ENCODE measurements around the gene DPY19L1.

The DPY19L1 gene

DNA sequence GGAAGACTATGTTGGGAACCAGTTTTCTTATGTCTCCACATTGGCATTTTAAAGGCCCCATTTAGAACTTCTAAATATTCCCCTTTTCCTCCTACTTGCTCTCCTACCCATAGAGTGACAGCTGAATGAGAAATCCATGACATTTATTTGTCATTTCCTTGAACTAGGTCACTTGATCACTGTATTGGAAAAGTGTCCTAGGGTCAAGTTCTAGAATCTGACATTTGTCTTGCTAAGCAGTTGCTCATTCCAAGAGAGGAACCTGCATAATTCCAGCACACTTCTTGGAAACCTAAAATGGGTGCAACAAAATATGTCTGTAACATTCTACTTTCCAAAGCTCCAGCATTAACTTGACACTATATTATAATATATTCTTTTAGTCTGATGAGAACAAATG, 3.6 kb upstream of the DPY19L1 start:
- no peak for TF ChIP-seq POLR2A (IDR thresholded peaks at IDR 0.05; ENCODE audit: low read depth, low read length)
- no peak for DNase-seq (ENCODE audit: insufficient read length, low spot score)
- no peak for FAIRE-seq

DNA sequence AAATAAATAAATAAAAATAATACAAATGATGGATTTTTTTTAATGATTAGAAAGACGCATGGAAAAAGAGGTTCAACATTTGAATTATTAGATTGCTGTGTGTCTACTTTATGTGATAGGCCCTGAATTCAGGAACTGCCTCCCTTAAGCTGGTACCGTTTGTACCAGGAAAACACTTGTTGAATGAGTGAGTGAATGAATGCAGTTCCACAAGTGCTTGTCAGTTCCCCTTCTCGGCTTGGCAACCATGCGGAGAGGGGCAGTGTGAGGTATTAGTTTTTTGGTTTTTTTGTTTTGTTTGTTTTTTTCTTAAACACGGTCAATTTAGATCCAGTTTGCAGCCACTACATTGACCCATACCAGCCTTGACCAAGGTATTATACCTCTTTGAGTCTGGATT, 2.1 kb upstream of the DPY19L1 start:
- DNase-seq (ENCODE audit: insufficient read length, low spot score) (no peak), FAIRE-seq (no peak)
- no peak for TF ChIP-seq POLR2A (IDR thresholded peaks at IDR 0.05; ENCODE audit: low read depth, low read length)

DNA sequence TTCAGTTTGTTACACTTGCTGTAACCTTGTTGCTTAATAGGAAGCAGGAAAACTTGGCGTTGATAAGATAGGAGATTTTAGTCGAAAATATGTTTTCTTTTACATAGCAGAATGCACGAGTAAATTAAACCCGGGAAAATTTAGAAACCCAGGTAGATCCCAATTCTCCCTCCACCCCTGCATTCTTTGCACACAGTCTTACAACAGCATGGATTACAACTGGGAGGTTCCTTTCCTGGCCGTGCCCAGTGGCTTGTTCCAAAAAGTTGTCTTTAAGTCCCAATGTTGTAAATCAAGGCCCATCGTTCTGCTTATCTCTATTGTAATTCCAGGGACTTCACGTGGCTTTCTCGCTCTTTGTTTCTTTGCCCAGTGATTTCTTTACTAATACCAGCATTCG, 1.1 kb upstream of the DPY19L1 start:
- FAIRE-seq, result no peak
- no peak for DNase-seq (ENCODE audit: insufficient read length, low spot score)

DNA sequence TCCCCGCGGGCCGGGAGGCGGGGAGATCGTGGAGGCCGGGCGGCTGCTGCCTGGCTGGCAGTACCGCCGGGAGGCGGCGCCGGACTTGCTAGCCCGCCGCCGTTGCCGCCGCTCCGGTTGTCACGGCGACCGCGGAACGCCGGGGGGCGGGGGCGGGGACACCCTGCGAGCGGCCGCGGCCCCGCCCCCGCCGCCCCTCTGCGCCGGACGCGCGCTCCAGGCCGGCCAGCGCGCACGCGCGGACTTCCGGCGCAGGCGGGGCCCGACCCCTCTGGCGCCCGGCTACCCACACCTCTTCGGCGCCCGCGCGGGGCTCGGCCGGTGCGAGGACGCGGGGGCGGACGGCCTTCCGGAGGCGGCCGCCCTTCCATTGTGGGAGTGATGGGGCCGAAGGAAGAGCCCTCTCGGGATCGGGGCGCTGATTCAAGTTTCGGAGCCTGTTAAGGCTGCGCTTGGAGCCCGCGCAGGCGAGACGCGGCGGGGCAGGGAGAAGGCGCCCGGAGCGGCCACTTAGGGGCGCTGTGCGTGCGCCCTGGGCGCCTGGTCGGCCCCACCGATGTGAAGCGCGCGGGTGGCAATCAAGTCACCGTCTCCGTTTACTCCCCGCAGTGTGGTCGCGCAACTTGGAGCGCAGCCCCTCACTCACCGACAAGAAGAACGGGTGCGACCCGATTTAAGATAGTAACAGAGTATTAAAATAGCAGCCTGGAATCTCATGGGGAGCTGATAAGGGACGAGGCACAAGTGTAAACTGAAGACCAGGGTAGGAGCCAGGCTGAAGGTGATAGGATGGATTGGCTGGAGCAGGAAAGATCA, 449 bp upstream of the DPY19L1 start:
- peak; percentile 86 for TF ChIP-seq POLR2A (IDR thresholded peaks at IDR 0.05; ENCODE audit: low read depth, low read length)
- DNase-seq (ENCODE audit: insufficient read length, low spot score) (peak; percentile 99), FAIRE-seq (no peak)

More for the DNA sequence above, 1.1 kb upstream of the DPY19L1 start:
- TF ChIP-seq POLR2A (IDR thresholded peaks at IDR 0.05; ENCODE audit: low read depth, low read length), result no peak

DNA sequence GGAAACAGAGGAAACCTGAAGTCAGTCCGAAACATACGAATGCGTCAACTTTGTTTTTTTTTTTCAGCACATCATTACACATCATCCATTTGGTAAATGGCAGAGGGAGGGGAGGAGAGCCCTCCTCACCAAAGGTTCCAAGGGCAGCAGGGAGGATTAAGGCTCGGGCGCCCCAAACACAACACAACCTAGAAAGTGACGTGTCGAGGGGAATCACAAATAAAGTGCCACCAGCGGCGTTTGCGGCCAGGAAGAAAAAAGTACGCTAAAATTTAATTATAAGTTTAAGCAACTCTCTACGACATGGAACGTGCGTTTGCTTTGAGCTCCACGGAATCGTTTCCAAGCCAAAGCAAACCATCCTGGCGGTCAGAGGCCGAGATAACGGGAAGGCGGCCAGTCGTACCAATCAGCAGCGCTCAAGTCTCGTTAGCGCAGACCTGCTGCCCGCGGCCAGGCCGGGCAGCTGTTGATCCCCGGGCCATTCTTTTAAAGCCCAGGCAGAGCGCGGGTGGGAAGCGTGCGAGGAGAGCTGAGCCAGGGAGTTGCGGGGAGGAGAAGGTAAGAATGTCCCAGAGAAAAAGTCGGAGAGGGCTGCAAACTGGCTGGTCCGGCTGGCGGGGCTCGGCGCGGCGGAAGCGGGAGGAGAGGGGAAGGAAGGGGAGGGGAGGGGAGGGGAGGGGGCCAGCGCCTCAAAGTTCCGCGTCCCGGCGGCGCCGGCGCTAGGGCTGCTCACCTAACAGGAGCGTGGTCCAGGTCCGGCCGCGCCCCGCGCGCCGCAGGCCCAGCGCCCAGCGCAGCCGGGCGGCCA, 719 bp downstream of the DPY19L1 start:
- FAIRE-seq, result no peak

DNA sequence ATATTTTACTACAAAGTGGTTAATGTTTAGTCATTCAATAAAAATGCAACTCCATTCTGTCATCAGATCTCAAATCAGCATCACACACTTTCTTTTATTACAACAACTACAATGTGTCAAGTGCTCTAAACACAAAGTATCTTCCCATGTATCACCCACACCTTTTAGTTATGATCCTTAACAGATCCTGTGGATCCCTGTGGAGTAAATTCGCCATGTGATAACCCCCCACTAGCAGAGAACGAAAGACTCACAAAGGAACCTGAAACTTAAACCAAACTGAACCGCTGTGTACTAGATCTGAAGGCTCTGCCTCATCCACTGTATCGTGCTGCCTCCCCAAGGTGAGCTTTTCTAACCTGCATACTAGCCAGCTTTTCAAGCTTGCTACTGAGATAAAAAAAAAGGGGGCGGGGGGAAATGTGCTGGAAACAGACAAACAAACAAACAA, 1.7 kb downstream of the DPY19L1 start:
- peak; percentile 89 for DNase-seq (ENCODE audit: insufficient read length, low spot score)
- no peak for TF ChIP-seq POLR2A (IDR thresholded peaks at IDR 0.05; ENCODE audit: low read depth, low read length)
- no peak for FAIRE-seq

More for the DNA sequence above, 719 bp downstream of the DPY19L1 start:
- DNase-seq (ENCODE audit: insufficient read length, low spot score), result peak; percentile 91
- TF ChIP-seq POLR2A (IDR thresholded peaks at IDR 0.05; ENCODE audit: low read depth, low read length), result no peak

DNA sequence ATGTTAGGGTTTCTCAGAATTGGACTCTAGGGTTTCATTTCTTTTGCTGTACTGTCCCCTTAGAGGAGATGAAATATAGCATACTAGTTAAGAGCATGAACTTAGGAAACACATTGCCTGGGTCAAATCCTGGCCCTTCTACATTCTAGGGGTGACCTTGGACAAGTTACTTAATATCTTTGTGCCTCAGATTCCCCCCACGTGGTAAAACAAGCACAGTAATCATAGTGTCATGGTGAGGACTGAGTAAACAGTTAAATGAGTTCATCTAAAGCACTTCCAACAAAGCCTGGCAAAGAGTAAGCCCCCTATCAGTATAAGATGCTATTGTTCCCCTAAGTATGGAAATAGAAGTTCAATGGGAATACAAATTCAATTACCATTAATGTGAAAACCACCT, 5.1 kb downstream of the DPY19L1 start:
- DNase-seq (ENCODE audit: insufficient read length, low spot score), result no peak
- FAIRE-seq, result no peak
- no peak for TF ChIP-seq POLR2A (IDR thresholded peaks at IDR 0.05; ENCODE audit: low read depth, low read length)

DNA sequence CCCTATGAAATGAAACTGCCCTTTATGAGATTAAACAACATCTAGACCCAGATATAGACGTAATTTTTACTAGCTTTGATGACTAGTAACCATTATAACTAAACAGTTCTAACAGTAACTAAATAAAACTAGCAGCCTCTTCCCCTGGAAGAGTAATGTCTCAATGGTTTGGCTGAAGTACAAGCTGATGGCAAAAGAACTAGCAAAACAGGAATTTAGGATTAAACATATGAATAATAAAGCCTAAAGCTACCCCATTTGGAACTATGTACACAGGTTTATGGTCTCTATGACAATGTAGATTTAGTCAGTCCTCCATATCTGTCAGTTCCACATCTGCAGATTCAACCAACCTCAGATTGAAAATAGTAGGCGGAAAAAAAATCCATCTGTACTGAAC, 6.4 kb downstream of the DPY19L1 start:
- DNase-seq (ENCODE audit: insufficient read length, low spot score) (no peak), FAIRE-seq (no peak)
- TF ChIP-seq POLR2A (IDR thresholded peaks at IDR 0.05; ENCODE audit: low read depth, low read length), result no peak

DNA sequence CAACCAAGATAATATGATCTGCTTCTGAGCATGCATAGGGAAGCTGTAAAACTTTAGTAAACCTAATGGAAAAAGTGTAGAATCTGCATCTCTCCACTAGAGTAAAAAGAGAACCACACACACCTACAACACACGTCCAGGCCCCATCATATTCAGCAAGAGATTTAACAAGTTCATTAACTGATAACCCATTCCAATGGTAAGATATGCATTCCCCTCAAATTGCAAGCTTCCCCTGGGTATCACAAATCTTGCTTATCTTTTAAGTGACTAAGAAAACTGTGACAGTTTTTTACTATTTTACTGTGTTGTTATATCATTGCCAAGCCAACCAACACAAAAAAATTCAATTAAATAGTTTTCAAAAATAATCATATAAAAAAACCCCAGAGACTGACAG, 8.0 kb downstream of the DPY19L1 start:
- DNase-seq (ENCODE audit: insufficient read length, low spot score) (no peak), FAIRE-seq (no peak)
- no peak for TF ChIP-seq POLR2A (IDR thresholded peaks at IDR 0.05; ENCODE audit: low read depth, low read length)

DNA sequence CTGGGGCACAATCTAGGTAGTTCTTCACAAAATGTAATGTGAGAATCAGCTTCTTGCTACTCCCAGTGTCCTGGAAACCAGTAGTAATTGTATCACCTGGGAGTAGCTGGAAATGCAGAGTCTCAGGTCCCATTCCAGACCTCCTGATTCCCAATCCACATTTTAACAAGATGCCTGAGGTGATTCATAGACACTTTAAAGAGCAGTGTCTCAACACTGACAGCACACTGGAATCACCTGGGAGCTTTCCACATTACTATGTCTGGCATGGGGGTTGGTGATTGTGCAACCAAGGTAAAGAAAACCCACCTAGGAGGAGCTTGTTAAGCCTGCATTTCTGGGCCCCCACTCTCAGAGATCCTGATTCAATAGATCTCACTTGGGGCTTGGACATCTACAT, 11.1 kb downstream of the DPY19L1 start:
- TF ChIP-seq POLR2A (IDR thresholded peaks at IDR 0.05; ENCODE audit: low read depth, low read length), result no peak
- FAIRE-seq (peak; percentile 6), DNase-seq (ENCODE audit: insufficient read length, low spot score) (no peak)

DNA sequence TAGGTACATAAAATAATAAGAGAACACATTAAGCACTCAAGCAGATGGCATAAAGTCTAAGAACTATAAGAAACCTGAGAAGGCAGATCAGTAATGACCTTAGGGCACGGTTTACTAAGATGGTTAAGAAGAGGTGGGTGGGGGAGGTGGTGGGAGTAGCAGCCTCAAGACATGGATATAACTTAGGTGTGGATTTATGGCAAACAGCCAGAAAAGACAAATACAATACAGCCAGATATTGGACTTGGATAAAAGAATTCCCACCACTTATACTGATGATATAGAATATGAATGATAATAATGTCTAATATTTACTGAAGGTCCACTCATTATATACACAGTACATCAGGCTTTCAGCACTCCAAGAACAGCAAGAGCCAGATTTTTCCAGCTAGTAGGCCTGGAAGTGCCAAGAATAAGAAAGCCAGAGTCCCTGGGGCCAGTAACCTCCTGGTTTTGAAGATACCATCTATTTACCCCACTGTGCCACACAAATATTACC, 11.9 kb downstream of the DPY19L1 start:
- FAIRE-seq (no peak), DNase-seq (ENCODE audit: insufficient read length, low spot score) (no peak)
- no peak for TF ChIP-seq POLR2A (IDR thresholded peaks at IDR 0.05; ENCODE audit: low read depth, low read length)

DNA sequence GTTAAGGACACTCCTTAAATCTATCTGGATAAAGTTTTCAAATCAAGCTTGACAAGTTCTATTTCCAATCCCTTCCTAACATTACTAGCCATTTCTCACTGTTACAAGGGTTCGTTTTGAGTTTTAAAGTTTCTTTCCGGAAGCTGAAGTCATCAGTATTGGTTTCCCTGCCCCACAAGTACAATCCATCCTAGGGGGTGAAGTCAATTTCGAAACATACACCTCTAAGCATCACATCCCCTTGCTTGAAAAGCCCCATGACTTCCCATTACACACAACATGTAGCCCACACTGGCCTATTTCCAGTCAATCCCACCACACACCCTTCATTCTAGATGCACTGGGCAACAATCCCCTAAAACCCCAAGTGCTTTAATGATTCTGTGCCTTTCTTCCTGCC, 13.0 kb downstream of the DPY19L1 start:
- DNase-seq (ENCODE audit: insufficient read length, low spot score), result no peak
- no peak for FAIRE-seq
- no peak for TF ChIP-seq POLR2A (IDR thresholded peaks at IDR 0.05; ENCODE audit: low read depth, low read length)

DNA sequence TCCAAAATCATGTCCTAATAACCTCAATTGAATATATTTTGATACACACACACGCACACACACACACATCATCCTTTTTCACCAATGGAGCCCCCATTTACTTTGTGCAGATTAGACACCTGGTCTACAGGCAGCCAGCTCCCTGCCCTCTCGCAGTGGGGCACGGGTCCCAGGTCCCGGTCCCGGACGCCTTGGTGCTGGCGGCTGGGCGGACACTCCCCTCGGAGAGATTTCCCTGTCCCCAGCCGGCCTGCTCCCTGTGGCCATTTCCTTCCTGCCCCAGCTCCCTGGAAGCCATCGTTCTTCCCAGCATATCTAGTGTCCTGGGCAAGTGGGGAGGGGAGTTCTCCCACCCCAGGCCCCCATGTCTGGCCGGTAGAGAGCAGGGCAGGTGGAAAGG, 14.6 kb downstream of the DPY19L1 start:
- FAIRE-seq (no peak), DNase-seq (ENCODE audit: insufficient read length, low spot score) (no peak)
- no peak for TF ChIP-seq POLR2A (IDR thresholded peaks at IDR 0.05; ENCODE audit: low read depth, low read length)

DNA sequence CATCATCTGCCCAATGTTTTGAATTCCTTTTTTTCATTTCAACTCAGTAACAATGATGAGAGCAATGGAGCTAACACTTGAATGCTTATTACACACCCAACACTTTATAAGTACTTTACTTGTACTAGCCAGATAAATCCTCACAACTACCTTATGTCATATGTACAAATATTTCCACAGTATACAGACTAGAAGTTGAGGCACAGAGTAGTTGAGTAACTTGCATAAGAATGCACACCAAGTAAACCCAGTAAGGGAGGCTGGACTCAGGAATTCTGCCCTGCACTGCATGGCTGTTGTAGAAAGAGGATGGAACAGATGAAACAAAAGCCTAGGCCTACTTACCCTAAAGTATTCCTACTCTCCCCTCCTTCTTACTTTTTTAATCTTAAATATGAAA, 15.8 kb downstream of the DPY19L1 start:
- DNase-seq (ENCODE audit: insufficient read length, low spot score) (no peak), FAIRE-seq (no peak)
- TF ChIP-seq POLR2A (IDR thresholded peaks at IDR 0.05; ENCODE audit: low read depth, low read length), result no peak
